ENCODE results near the gene TMEM179.

Gene TMEM179

DNA sequence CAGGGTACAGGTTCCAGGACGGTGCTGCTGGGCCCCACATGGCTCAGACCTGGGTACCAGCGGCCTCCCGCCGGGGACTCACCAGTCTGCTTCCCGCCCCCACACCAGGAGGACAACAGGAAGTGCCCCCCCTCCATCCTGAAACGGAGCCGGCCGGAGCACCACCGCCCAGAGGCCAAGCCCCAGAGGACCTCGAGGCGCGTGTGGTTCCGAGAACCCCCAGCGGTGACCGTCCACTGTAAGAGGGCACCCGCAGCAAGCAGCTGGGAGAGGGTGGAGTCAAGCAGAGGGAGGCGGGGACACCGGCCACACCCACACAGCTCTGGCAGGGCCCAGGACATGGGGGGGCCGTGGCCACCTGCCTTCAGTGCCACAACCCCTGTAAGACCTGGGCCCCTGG lies 16.9 kb downstream of the TMEM179 start:
- no peak for DNase-seq (ENCODE audit: low read depth)
- TF ChIP-seq, protein P1, sequence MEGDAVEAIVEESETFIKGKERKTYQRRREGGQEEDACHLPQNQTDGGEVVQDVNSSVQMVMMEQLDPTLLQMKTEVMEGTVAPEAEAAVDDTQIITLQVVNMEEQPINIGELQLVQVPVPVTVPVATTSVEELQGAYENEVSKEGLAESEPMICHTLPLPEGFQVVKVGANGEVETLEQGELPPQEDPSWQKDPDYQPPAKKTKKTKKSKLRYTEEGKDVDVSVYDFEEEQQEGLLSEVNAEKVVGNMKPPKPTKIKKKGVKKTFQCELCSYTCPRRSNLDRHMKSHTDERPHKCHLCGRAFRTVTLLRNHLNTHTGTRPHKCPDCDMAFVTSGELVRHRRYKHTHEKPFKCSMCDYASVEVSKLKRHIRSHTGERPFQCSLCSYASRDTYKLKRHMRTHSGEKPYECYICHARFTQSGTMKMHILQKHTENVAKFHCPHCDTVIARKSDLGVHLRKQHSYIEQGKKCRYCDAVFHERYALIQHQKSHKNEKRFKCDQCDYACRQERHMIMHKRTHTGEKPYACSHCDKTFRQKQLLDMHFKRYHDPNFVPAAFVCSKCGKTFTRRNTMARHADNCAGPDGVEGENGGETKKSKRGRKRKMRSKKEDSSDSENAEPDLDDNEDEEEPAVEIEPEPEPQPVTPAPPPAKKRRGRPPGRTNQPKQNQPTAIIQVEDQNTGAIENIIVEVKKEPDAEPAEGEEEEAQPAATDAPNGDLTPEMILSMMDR (IDR thresholded peaks at IDR 0.05; ENCODE audit: low read length, missing control alignments) = no peak
- no peak overlapping the region for H3K4me3 ChIP-seq (replicated peaks; ENCODE audit: low read depth, low read length)

DNA sequence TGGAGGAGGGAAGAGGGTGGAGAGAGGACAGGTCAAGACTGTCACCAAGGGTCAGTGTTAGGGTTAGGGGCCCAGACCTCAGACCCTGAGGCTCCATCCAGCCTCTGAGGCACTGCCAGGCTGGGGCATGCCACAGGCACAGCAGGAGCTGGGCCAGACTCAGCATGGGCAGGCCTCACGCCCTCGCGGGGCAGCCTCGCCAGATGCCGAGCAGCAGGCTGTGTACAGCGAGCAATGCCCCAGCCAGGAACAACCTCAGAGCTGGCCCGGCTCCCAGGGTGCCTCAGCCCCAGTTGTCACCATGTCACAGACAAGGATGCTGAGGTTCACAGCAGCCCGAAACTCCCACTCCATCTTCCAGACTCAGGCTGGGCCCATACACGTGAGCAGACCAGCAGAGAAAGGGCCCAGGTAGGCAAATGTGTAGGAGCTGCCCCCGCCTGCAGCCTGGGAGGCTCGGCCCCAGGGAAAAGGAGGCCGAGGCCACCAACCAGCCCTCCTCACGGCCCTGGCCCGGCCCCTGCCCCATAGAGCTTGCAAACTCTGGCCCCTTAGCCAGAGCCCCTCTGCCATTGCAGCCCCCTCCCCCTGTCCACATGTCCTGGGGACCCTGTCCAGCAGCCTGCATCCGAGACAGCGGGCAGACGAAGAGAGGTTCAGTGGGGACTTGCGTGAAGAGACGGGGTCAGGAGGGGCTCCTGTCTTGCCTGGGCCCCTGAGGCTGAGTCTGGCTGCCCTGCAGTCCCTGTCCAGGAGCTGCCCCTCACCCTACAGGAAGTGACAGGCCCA lies 17.5 kb downstream of the TMEM179 start:
- TF ChIP-seq, protein P1 (IDR thresholded peaks at IDR 0.05; ENCODE audit: low read length, missing control alignments) = no peak
- no peak for DNase-seq (ENCODE audit: low read depth)
- no peak overlapping the region for H3K4me3 ChIP-seq (replicated peaks; ENCODE audit: low read depth, low read length)

GRCh38 chr14:104585966-104586697 lies 18.4 kb downstream of the TMEM179 start:
- TF ChIP-seq, protein P1 (IDR thresholded peaks at IDR 0.05; ENCODE audit: low read length, missing control alignments) = no peak
- DNase-seq (ENCODE audit: low read depth) = no peak
- H3K4me3 ChIP-seq (replicated peaks; ENCODE audit: low read depth, low read length) = no peak overlapping the region

GRCh38 chr14:104584557-104584956 lies 20.0 kb downstream of the TMEM179 start:
- H3K4me3 ChIP-seq (replicated peaks; ENCODE audit: low read depth, low read length) = no peak overlapping the region
- TF ChIP-seq, protein P1 (IDR thresholded peaks at IDR 0.05; ENCODE audit: low read length, missing control alignments) = no peak
- DNase-seq (ENCODE audit: low read depth) = no peak

DNA sequence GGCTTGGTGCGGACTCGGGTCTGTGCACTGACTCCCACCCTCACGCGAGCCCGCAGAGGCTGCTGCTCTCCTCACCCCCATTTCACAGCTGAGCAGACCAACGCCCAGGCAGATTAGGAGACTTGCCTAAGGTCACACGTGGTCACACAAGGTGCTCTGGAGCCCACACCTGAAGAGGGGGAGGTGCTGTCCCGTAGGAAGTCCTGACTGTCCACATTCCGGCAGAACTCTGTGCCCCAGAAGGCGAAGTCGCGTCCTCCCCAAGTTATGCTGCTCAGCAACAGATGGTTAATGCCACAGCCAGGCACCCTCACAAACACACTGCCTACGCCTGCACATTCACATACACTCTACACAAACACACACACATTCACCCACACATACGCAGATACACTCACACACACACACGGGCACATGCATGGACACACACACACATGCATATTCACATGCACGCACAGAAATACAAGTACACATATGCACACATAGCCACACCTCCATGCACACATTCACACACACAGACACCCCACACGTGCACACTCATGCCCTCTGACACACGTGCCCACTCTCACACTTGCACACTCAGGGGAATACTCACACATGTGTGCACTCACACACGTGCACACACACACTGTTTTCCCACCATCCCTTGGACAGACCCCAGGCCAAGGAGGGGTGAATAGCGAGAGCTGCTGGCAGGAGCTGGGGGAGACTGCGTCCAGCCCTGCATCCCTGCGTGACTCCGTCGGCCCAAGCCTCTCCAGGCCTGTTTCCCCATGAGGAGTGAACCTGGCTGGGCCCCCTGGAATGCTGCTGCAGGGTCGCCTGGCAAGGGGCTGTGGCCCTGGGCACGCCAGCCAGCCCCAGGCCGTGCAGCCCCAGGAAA lies 20.9 kb downstream of the TMEM179 start:
- H3K4me3 ChIP-seq (replicated peaks; ENCODE audit: low read depth, low read length) = no peak overlapping the region
- TF ChIP-seq, protein P1 (IDR thresholded peaks at IDR 0.05; ENCODE audit: low read length, missing control alignments) = no peak
- DNase-seq (ENCODE audit: low read depth) = no peak

DNA sequence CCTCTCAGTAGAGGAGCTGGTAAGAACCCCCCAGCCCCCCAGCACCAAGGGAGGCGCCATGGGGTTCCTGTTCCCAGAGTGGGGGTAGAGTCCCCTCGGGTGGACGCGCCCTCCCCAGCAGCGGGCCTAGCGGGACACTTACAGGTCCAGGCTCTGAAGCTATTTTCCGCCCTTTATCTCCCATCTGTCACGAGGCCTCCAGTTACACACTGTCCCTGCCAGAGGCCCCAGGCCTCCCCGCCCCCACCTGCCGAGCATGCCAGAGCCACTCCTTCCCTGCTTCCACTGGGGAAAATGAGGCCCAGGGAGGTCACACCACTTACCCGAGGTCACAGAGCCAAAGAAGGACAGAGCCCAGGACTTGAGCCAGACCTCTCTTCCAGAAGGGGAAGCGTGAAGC lies 21.9 kb downstream of the TMEM179 start:
- TF ChIP-seq, protein P1 (IDR thresholded peaks at IDR 0.05; ENCODE audit: low read length, missing control alignments) = no peak
- no peak for DNase-seq (ENCODE audit: low read depth)
- H3K4me3 ChIP-seq (replicated peaks; ENCODE audit: low read depth, low read length) = no peak overlapping the region
